ENCODE results near the gene ZAP70. TPM values are rescaled to one million over a fixed set of nuclear protein-coding genes. Genes with fewer than 3 reads are reported as not detected.

Gene ZAP70
- total and polyA plus RNA-seq, 2 donors (not counting 3 experiments of a cell fraction or from before 2014, with no cell fraction given): 0.14 TPM; not detected in 1

DNA sequence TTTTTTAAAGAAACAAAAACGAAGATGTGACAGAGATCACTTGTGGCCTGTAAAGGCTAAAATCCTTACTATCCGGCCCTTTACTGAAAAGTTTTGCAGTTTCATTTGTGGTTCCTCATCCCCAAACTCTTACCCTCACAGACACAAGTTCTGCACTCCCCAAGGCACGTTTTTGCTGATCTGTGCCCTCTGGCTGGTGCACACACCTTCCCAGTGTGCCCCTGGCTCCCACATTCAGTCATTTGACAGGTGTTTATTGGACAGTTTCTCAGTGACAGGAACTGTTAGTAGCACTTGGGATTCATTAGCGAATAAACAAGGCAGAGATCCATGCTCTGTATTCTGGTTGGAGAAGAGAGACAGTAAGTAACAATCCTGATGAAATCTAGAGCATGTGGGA, 22.8 kb downstream of the ZAP70 start:
- BruUV-seq (replicated peaks): no TSS peak
- intact Hi-C loops (cut with micrococcal nuclease) (no loop called here), dilution Hi-C loops (cut with MboI; ENCODE audit: extremely low pct_ligation_motif_present, low sequenced_read_pairs) (no loop called here)
- Histone ChIP-seq H3K27ac (ENCODE audit: insufficient read depth, low read depth, low read length) (no peak overlapping the region), H3K9me1 (replicated peaks; ENCODE audit: control insufficient read depth, extremely low read depth, insufficient read depth, low read length) (no peaks in the 10 kb centered on the region), H3K9ac (replicated peaks; ENCODE audit: extremely low read depth, insufficient read depth, low read length) (no peak overlapping the region), H4K20me1 (replicated peaks; ENCODE audit: control insufficient read depth, extremely low read depth, insufficient read depth, low read length) (no peaks in the 10 kb centered on the region), H2AFZ (ENCODE audit: low read depth, low read length) (no peak overlapping the region), H3K4me2 (ENCODE audit: insufficient read depth, low read length) (no peak overlapping the region), H3K36me3 (ENCODE audit: control insufficient read depth in 2 of 2, extremely low read depth in 1 of 2, insufficient read depth in 2 of 2, low read length in 2 of 2) (no peaks in the 10 kb centered on the region), H3K9me3 (replicated peaks; ENCODE audit: control insufficient read depth, insufficient read depth, low read length) (no peaks in the 10 kb centered on the region), H3K27me3 (ENCODE audit: control insufficient read depth in 2 of 2, insufficient read depth in 2 of 2, low read length in 2 of 2) (no peaks in the 10 kb centered on the region), H3K4me3 (replicated peaks in 1 of 3; ENCODE audit: insufficient read depth in 1 of 3, low read depth in 1 of 3, low read length in 3 of 3) (no peak overlapping the region), H3K79me2 (ENCODE audit: control insufficient read depth, insufficient read depth, low read length) (no peaks in the 10 kb centered on the region), H3K4me1 (ENCODE audit: control insufficient read depth, extremely low read depth, insufficient read depth, low read length) (no peaks in the 10 kb centered on the region)
- CTCF ChIA-PET: interaction anchor here (1.6 kb wide), 1 partner anchor 533 kb away, joined by 3 read pairs; no protein-coding TSS in a partner anchor
- FAIRE-seq (no peak), DNase-seq (ENCODE audit: low read depth, low spot score) (no peak)
- POLR2A ChIA-PET: no interaction called here
- TF ChIP-seq, protein P1, sequence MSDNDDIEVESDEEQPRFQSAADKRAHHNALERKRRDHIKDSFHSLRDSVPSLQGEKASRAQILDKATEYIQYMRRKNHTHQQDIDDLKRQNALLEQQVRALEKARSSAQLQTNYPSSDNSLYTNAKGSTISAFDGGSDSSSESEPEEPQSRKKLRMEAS (IDR thresholded peaks at IDR 0.05; ENCODE audit: insufficient read depth, insufficient read length): no peak
- TF ChIP-seq FOS (IDR thresholded peaks at IDR 0.05; ENCODE audit: borderline replicate concordance, insufficient read depth, low read length) (no peak), EZH2 (IDR thresholded peaks at IDR 0.05; ENCODE audit: borderline replicate concordance, low read depth, low read length, severe bottlenecking) (no peak)
- TF ChIP-seq, protein P2, sequence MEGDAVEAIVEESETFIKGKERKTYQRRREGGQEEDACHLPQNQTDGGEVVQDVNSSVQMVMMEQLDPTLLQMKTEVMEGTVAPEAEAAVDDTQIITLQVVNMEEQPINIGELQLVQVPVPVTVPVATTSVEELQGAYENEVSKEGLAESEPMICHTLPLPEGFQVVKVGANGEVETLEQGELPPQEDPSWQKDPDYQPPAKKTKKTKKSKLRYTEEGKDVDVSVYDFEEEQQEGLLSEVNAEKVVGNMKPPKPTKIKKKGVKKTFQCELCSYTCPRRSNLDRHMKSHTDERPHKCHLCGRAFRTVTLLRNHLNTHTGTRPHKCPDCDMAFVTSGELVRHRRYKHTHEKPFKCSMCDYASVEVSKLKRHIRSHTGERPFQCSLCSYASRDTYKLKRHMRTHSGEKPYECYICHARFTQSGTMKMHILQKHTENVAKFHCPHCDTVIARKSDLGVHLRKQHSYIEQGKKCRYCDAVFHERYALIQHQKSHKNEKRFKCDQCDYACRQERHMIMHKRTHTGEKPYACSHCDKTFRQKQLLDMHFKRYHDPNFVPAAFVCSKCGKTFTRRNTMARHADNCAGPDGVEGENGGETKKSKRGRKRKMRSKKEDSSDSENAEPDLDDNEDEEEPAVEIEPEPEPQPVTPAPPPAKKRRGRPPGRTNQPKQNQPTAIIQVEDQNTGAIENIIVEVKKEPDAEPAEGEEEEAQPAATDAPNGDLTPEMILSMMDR (IDR thresholded peaks at IDR 0.05; ENCODE audit: extremely low read depth in 1 of 2, insufficient read depth in 1 of 2, low read depth in 1 of 2, low read length in 2 of 2): no peak
